CD4-positive, alpha-beta memory T cell (primary cell): Measurements from ENCODE around the gene CC2D2A. TPM values are rescaled to one million over a fixed set of nuclear protein-coding genes. Genes with fewer than 3 reads are reported as not detected.
"Not testable (repeated sequence)": the region's sequence is repeated elsewhere in the genome, so short reads cannot be mapped to it uniquely, and the experiment has no call there.

Source experiments
- CTCF ChIA-PET: fragments of 350-600 bp; sonication (Branson Sonifier 250); formaldehyde crosslinking; loops from one replicate; lab custom pipeline; 2021; ENCODE audit warnings: inconsistent platforms; ENCODE audit not compliant: partially characterized antibody; lab: Charles Lee
- POLR2A ChIA-PET: fragments of 350-600 bp; sonication (Branson Sonifier 250); formaldehyde crosslinking; loops from one replicate; lab custom pipeline; 2021; ENCODE audit not compliant: partially characterized antibody; lab: Charles Lee
- DNase-seq, 5 donors: peaks; one replicate each; pipeline versions ENCODE4 v3.0.0 to v3.0.0-alpha.2; 2020 to 2022; ENCODE audit warnings: mixed read lengths in 1 of 5
- H3K27ac ChIP-seq: one replicate; pipeline ENCODE4 v1.7.0; 2013; ENCODE audit warnings: low read depth, low read length
- H3K27me3 ChIP-seq: 2 replicates; pipeline ENCODE4 v1.7.0; 2013; ENCODE audit warnings: mild to moderate bottlenecking, low read length, moderate library complexity; ENCODE audit not compliant: insufficient read depth
- H3K36me3 ChIP-seq: 2 replicates; pipeline ENCODE4 v1.7.0; 2013; ENCODE audit warnings: mild to moderate bottlenecking, low read length, moderate library complexity; ENCODE audit not compliant: insufficient read depth
- H3K4me1 ChIP-seq: 2 replicates; pipeline ENCODE4 v1.7.0; 2013; ENCODE audit warnings: mild to moderate bottlenecking, low read length, moderate library complexity; ENCODE audit not compliant: insufficient read depth
- H3K4me3 ChIP-seq, 2 donors: one replicate each; pipeline ENCODE4 v1.7.0; 2013; ENCODE audit warnings: low read length in 2 of 2, mild to moderate bottlenecking in 1 of 2
- H3K9me3 ChIP-seq, 2 donors: one replicate each; pipeline ENCODE4 v1.7.0; 2013; ENCODE audit warnings: low read length in 2 of 2, control low read depth in 1 of 2; ENCODE audit not compliant: control insufficient read depth in 1 of 2
- H3K27ac Mint-ChIP-seq, 7 donors: one replicate each; pipeline ENCODE4 v1.8.0; 2020 to 2021; ENCODE audit warnings: mixed read lengths in 7 of 7, mild to moderate bottlenecking in 6 of 7, inconsistent platforms in 3 of 7, moderate library complexity in 3 of 7
- H3K27me3 Mint-ChIP-seq, 2 donors: one replicate each; pipeline ENCODE4 v1.8.0; 2020 to 2021; ENCODE audit warnings: mixed read lengths in 2 of 2
- H3K36me3 Mint-ChIP-seq, 2 donors: one replicate each; pipeline ENCODE4 v1.8.0; 2020 to 2021; ENCODE audit warnings: mixed read lengths in 2 of 2, inconsistent platforms in 1 of 2, mild to moderate bottlenecking in 1 of 2
- H3K4me1 Mint-ChIP-seq, 4 donors: one replicate each; pipeline ENCODE4 v1.8.0; 2020 to 2021; ENCODE audit warnings: mixed read lengths in 4 of 4, mild to moderate bottlenecking in 1 of 4
- H3K4me3 Mint-ChIP-seq, 8 donors: one replicate each; pipeline ENCODE4 v1.8.0; 2020 to 2021; ENCODE audit warnings: mixed read lengths in 8 of 8, mild to moderate bottlenecking in 7 of 8, moderate library complexity in 6 of 8, inconsistent platforms in 3 of 8
- H3K9me3 Mint-ChIP-seq, 8 donors: one replicate each; pipeline ENCODE4 v1.8.0; 2020 to 2021; ENCODE audit warnings: mixed read lengths in 8 of 8, mild to moderate bottlenecking in 5 of 8, inconsistent platforms in 3 of 8, moderate library complexity in 1 of 8
- intact Hi-C: fragments of 100-400 bp; cut with micrococcal nuclease; formaldehyde crosslinking; loops from one replicate; pipeline ENCODE4 v1.15.1; 2023
- polyA plus RNA-seq, 2 donors: library from polyadenylated mRNA; unstranded; fragments of 300-500 nt; fragmentation: Illumina TruSeq; gene quantifications; one replicate each; pipeline ENCODE4 v1.2.3, GENCODE V29; 2021
- total RNA-seq, 2 experiments: library from RNA; stranded (reverse); gene quantifications; one replicate each; pipeline ENCODE4 v1.2.3, GENCODE V29; 2021

CC2D2A gene
- total and polyA plus RNA-seq, 4 experiments from 2014 or later, result 0.20 to 0.22 TPM; not detected in 2

GRCh38 chr4:15515106-15515505, 45.4 kb downstream of the CC2D2A start:
- no peaks in the 10 kb centered on the region for H3K9me3 ChIP-seq
- ChIA-PET POLR2A (no interaction called here), CTCF (no interaction called here)
- Mint-ChIP-seq H3K4me3 (no peak overlapping the region), H3K9me3 (peaks cover 0 to 9% (median 3%) of the 10 kb centered on the region in 8 donors), H3K36me3 (peaks cover 5 to 62% of the 10 kb centered on the region in 2 donors), H3K4me1 (peaks cover 0 to 4% (median 0%) of the 10 kb centered on the region in 4 donors), H3K27ac (no peak overlapping the region), H3K27me3 (no peaks in the 10 kb centered on the region)
- no peak overlapping the region for H3K27ac ChIP-seq
- H3K4me1 ChIP-seq, result no peaks in the 10 kb centered on the region
- intact Hi-C loops, result no loop called here
- no peaks in the 10 kb centered on the region for H3K36me3 ChIP-seq
- H3K4me3 ChIP-seq, result no peak overlapping the region
- no peaks in the 10 kb centered on the region for H3K27me3 ChIP-seq
- DNase-seq, result no peak

GRCh38 chr4:15516494-15516893, 46.8 kb downstream of the CC2D2A start:
- Mint-ChIP-seq H3K9me3 (peaks cover 0 to 9% (median 3%) of the 10 kb centered on the region in 8 donors), H3K36me3 (peaks cover 5 to 56% of the 10 kb centered on the region in 2 donors), H3K27ac (no peak overlapping the region), H3K27me3 (no peaks in the 10 kb centered on the region), H3K4me3 (no peak overlapping the region), H3K4me1 (peaks cover 0 to 4% (median 0%) of the 10 kb centered on the region in 4 donors)
- DNase-seq, result no peak
- ChIA-PET CTCF (no interaction called here), POLR2A (no interaction called here)
- Histone ChIP-seq H3K9me3 (no peaks in the 10 kb centered on the region), H3K36me3 (no peaks in the 10 kb centered on the region), H3K27me3 (no peaks in the 10 kb centered on the region), H3K27ac (no peak overlapping the region), H3K4me1 (no peaks in the 10 kb centered on the region), H3K4me3 (no peak overlapping the region)
- intact Hi-C loops, result no loop called here

- H3K4me1 ChIP-seq, H3K36me3 ChIP-seq, CTCF ChIA-PET, POLR2A ChIA-PET, H3K27ac Mint-ChIP-seq, H3K27ac ChIP-seq, H3K9me3 ChIP-seq, H3K9me3 Mint-ChIP-seq, H3K27me3 Mint-ChIP-seq, H3K27me3 ChIP-seq, H3K4me1 Mint-ChIP-seq, DNase-seq, H3K4me3 ChIP-seq, intact Hi-C loops, H3K4me3 Mint-ChIP-seq: not testable (repeated sequence)
- H3K36me3 Mint-ChIP-seq, result peaks cover 5 to 46% of the 10 kb centered on the region in 2 donors
These were observed 48.0 kb downstream of the CC2D2A start for GRCh38 chr4:15517681-15518080.

GRCh38 chr4:15521442-15522039, 51.9 kb downstream of the CC2D2A start:
- ChIA-PET CTCF (no interaction called here), POLR2A (no interaction called here)
- Histone ChIP-seq H3K36me3 (no peaks in the 10 kb centered on the region), H3K9me3 (no peaks in the 10 kb centered on the region), H3K4me3 (no peak overlapping the region), H3K4me1 (no peaks in the 10 kb centered on the region), H3K27me3 (no peaks in the 10 kb centered on the region), H3K27ac (no peak overlapping the region)
- H3K4me1 Mint-ChIP-seq, result peaks cover 0 to 4% (median 0%) of the 10 kb centered on the region in 4 donors
- peaks cover 0 to 9% (median 3%) of the 10 kb centered on the region in 8 donors for H3K9me3 Mint-ChIP-seq
- no peak for DNase-seq
- H3K4me3 Mint-ChIP-seq, result no peak overlapping the region
- peaks cover 6 to 37% of the 10 kb centered on the region in 2 donors for H3K36me3 Mint-ChIP-seq
- H3K27ac Mint-ChIP-seq, result no peak overlapping the region
- intact Hi-C loops, result no loop called here
- no peaks in the 10 kb centered on the region for H3K27me3 Mint-ChIP-seq

- DNase-seq, result no peak
- H3K27me3 Mint-ChIP-seq, result no peaks in the 10 kb centered on the region
- no peaks in the 10 kb centered on the region for H3K9me3 Mint-ChIP-seq
- H3K36me3 ChIP-seq, result no peaks in the 10 kb centered on the region
- H3K4me3 ChIP-seq, result no peak overlapping the region
- no peaks in the 10 kb centered on the region for H3K9me3 ChIP-seq
- intact Hi-C loops, result no loop called here
- no peaks in the 10 kb centered on the region for H3K4me1 Mint-ChIP-seq
- no peaks in the 10 kb centered on the region for H3K27me3 ChIP-seq
- H3K27ac ChIP-seq, result no peak overlapping the region
- H3K4me1 ChIP-seq, result no peaks in the 10 kb centered on the region
- H3K36me3 Mint-ChIP-seq, result peaks cover 2 to 25% of the 10 kb centered on the region in 2 donors
- ChIA-PET POLR2A (no interaction called here), CTCF (interaction anchor here (1.1 kb wide), 1 partner anchor 12 kb away, joined by 3 read pairs; no protein-coding TSS in a partner anchor)
- no peak overlapping the region for H3K4me3 Mint-ChIP-seq
- H3K27ac Mint-ChIP-seq, result no peak overlapping the region
These were observed 55.4 kb downstream of the CC2D2A start for GRCh38 chr4:15525080-15525479.

- no peaks in the 10 kb centered on the region for H3K9me3 Mint-ChIP-seq
- intact Hi-C loops, result no loop called here
- H3K4me1 Mint-ChIP-seq, result no peaks in the 10 kb centered on the region
- no peaks in the 10 kb centered on the region for H3K36me3 ChIP-seq
- no peaks in the 10 kb centered on the region for H3K27me3 Mint-ChIP-seq
- no peak overlapping the region for H3K27ac ChIP-seq
- H3K27me3 ChIP-seq, result no peaks in the 10 kb centered on the region
- no peak overlapping the region for H3K4me3 ChIP-seq
- H3K9me3 ChIP-seq, result no peaks in the 10 kb centered on the region
- no peak overlapping the region for H3K4me3 Mint-ChIP-seq
- ChIA-PET CTCF (no interaction called here), POLR2A (no interaction called here)
- peaks cover 2 to 25% of the 10 kb centered on the region in 2 donors for H3K36me3 Mint-ChIP-seq
- no peak for DNase-seq
- no peaks in the 10 kb centered on the region for H3K4me1 ChIP-seq
- H3K27ac Mint-ChIP-seq, result no peak overlapping the region
These were observed 57.4 kb downstream of the CC2D2A start for GRCh38 chr4:15526924-15527592.

GRCh38 chr4:15531792-15532191, 62.1 kb downstream of the CC2D2A start:
- H3K4me1 Mint-ChIP-seq, result no peaks in the 10 kb centered on the region
- Histone ChIP-seq H3K36me3 (no peaks in the 10 kb centered on the region), H3K4me1 (no peaks in the 10 kb centered on the region), H3K4me3 (no peak overlapping the region), H3K27me3 (no peaks in the 10 kb centered on the region), H3K27ac (no peak overlapping the region), H3K9me3 (no peaks in the 10 kb centered on the region)
- no peaks in the 10 kb centered on the region for H3K27me3 Mint-ChIP-seq
- no peak overlapping the region for H3K4me3 Mint-ChIP-seq
- POLR2A ChIA-PET, result no interaction called here
- H3K9me3 Mint-ChIP-seq, result no peaks in the 10 kb centered on the region
- no peak for DNase-seq
- intact Hi-C loops, result no loop called here
- no peak overlapping the region for H3K27ac Mint-ChIP-seq
- CTCF ChIA-PET, result interaction anchor here (0.8 kb wide), 1 partner anchor 34 kb away, joined by 3 read pairs; no protein-coding TSS in a partner anchor
- peaks cover 3 to 19% of the 10 kb centered on the region in 2 donors for H3K36me3 Mint-ChIP-seq
